ENCODE results near the gene PCYT1A. TPM values are rescaled to one million over a fixed set of nuclear protein-coding genes. Genes with fewer than 3 reads are reported as not detected.
A peak's percentile ranks its signal among the peaks of the same experiment; 100 is the strongest.
"Not testable (repeated sequence)": the region's sequence is repeated elsewhere in the genome, so short reads cannot be mapped to it uniquely, and the experiment has no call there.

Gene PCYT1A
- total RNA-seq, 1 experiment from 2014 or later = 71.0 TPM

DNA sequence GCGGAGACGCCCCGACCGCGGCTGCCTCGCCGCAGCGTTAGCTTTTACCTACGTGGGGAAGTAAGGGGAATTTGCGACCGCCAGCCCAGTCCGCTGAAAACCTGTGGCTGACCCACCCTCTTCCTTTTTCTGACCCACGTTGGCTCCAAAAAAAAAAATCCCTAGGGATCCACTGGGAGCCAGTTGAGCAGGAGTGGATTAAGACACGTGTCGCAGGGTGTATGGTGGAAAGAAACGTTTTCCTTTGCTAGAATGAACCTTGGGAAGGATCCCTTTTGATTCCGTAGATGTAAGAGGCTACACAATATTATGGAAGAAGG, 575 bp upstream of the PCYT1A start:
- DNase-seq (ENCODE audit: low read depth) = no peak

DNA sequence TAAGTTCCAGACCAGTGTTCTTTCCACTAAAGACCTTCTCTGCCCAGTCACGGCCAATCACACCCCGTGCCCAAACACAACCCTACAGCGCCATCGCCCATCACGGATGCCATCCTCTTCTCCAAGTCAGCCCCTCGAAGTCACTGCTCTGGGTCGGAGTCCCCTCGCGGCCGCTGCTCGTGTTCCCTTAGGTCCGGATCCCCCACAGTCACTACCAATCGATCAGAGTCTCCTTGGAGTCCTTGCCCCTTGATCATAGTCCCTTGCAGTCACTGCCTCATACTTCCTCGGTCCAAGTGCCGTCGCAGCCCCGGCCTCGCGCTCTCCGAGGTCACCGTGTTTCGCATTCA, 461 bp downstream of the PCYT1A start:
- peak; percentile 33 for DNase-seq (ENCODE audit: low read depth)

DNA sequence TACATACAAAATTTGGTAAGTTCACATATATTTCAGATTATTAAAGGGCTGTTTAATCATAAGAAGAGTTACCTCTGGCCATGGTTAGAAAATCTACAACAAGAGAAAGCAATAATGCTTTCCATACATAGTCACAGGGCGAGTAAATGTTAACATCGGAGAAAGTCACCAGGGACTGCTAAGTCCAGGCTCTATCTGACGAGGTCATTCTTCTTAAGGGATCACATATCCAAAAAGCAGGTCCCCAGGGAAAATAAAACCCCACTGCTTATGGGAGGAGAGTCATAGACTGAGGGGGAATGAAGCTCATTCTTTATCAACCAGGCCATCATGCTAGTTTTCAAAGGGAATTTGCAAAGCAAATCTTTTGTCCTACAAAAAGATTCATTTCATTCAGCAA, 3.1 kb downstream of the PCYT1A start:
- DNase-seq (ENCODE audit: low read depth) = no peak

DNA sequence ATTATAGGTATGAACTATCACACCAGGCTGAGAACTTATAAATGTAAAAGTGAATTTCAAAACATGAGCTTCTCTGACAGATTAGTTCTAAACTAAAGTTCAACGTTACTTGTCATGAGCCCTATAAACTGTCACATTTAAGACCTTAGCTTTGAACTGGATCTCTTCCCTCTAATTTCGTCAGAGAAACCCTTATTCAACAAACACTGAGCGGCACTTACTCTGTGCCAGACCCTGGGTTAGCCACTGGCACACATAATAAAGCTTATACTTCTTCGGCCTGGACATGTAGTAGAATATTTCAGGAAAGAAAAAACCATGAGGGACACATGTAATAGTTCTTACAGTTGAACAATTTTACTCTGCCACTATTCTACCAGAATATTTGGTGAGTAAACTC, 5.6 kb downstream of the PCYT1A start:
- DNase-seq (ENCODE audit: low read depth) = no peak

DNA sequence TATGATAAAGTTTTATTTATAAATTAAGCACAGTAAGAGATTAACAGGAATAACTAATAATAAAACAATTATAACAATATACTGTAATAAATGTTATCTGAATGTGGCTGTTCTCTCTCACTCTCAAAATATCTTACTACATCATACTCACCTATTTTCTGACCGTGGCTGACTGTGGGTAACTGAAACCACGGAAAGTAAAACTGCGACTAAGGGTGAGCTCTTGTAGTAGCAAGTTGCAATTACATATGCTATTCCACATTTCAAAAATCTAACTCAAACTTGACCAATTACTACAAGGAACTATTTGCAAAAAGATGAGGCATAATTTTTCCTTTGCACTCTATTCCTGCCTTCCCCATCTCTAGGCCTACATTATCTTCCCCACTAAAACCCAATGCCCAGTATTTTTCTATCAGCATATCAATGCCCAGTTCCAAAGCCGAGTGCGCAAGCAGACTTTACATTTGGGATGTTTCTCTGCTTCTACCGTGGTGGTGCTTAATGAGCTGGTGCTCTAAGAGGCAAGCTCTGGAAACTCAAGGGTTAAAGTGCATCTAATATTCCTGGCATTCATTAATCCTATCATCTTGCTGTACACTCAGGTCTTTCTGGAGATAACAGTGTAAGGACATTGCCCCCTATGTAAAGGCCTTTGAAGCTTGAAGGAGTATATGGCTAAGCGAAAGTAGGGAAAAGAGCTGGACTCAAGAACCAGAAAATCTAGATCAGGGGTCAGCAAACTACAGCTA, 6.7 kb downstream of the PCYT1A start:
- no peak for DNase-seq (ENCODE audit: low read depth)

DNA sequence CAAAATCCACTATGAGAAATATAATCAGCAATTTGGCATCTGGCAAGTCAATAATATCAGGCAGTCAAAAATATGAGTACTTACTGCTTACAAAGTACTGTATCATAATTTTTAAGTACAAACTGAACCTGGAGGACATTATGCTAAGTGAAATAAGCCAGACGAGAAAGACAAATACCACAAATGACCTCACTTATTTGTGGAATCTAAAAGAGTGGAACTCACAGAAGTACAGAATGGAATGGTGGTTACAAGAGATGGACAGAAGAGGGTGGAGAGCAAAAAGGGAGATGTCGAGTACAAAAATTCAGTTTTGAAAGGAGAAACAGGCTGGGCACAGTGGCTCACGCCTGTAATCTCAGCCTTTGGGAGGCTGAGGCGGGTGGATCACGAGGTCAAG, 12.4 kb downstream of the PCYT1A start:
- DNase-seq (ENCODE audit: low read depth) = no peak

DNA sequence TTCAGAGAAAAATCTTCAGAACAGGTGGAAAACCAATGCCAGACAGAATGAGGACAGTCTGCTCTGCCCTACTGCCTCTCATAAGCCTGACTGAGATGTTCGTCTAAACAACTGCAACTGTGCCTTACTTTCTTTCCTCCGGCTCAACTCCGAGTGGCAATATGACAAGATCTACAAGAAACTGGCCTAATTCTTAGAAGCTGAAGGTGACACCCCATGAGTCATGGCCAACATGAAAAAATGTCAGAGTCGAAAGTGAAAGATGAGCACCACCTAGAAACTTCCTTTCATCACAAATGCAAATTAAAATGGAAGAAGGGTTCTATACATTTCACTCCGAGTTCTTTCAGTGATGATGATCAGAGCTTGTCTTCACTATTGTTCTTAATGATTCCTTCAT, 12.9 kb downstream of the PCYT1A start:
- DNase-seq (ENCODE audit: low read depth) = peak; percentile 65

DNA sequence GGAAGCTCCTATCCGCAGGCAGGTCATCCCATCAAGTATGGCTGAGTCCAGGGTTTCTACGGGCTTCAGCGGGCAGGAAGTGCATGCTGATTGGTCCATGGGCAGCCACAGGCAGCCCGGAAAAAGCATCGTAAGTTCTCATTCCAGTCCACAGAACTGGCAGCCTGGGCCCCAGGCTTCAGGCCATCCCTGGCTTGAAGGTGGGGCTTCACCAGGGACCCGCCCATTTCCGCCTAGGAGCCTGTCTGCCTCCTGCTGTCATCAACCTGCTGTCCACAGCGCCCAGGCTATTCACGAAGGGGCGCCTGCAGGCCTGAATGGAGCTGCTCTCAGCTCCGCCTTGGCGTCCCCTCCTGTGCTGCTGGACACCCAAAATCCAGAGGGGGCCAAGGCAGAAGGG, 13.9 kb downstream of the PCYT1A start:
- no peak for DNase-seq (ENCODE audit: low read depth)

DNA sequence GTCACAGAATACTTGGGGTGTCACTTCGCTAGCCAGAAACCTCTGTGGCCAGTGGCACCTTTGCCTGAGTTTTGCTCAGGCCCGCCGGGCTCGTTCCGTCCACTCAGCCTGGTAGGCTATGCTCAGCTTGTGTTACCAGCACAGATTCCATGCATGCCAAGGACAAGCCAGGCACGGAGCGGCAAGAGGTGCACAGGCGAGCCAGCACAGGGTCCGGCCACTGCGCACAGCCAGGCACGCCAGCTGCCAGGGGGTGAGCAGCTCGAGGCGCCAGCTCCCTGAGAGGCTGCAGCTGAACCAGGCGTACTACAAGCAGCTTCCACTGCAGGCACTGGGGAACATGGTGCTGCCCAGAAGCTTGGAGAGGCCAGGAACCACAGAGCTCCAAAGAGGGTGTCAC, 14.7 kb downstream of the PCYT1A start:
- no peak for DNase-seq (ENCODE audit: low read depth)

DNA sequence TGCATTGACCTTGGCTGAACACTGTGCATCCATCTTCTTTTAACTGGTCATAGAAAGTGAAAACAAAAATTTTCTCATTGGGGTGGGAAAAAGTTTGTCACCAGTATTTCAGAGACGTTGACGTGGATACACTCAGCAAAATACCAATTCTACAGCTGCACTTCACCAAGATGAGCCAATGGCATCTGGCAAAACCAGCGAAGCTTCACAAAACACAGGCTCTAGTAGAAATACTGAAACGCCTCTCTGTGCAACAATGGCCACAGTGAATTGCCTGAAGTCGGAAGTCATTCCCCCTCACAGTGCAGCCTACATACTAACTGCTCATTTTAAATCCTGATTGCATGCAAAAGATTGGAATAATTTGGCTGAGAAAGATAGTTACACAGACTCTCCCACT, 17.0 kb downstream of the PCYT1A start:
- DNase-seq (ENCODE audit: low read depth) = no peak

DNA sequence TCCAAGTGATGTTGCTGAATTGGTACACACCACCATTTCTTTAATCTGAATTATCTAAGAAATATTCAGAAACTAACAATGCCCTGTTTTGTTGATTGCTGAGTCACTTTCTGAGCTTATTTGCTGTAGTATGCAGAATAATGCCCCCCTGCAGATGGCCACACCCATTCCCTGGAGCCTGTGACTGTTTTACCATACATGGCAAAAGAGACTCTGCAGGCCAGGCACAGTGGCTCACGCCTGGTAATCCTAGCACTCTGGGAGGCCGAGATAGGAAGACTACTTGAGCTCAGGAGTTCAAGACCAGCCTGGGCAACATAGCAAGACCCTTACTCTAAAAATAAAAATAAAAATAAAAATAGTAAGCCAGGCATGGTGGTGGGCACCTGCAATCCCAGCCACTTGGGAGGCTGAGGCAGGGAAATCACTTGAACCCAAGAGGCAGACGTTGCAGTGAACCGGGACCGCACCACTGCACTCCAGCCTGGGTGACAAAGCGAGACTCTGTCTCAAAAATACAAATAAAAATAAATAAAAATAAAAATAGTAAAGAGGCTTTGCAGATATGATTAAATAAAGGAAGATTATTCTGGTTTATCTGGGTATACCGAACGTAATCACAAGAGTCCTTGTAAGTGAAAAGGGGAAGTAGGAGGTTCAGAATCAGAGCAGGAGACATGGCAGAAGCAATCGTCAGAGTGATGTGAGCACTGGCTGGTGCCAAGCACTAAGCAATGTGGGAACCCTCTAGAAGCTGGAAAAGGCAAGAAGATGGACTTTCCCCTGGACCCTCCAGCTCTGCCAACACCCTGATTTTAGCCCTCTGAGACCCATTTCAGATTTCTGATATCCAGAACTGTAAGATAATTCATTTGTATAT, 19.0 kb downstream of the PCYT1A start:
- peak; percentile 85 for DNase-seq (ENCODE audit: low read depth)

DNA sequence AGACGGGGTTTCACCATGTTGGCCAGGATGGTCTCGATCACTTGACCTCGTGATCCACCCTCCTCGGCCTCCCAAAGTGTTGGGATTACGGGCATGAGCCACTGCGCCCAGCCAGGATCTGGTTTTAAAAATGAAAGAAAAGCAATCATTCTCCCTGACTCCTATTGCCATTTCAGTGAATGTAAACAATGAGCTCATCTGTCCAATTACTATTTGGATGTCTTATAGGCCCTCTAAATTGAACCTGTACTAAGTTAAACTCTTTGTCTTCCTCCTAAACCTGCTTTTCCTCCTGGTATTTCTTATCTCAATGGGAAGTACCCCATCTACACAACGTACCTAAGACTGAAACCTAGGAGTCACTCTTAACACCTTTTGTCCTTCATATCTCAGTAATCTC, 23.7 kb downstream of the PCYT1A start:
- DNase-seq (ENCODE audit: low read depth) = no peak

DNA sequence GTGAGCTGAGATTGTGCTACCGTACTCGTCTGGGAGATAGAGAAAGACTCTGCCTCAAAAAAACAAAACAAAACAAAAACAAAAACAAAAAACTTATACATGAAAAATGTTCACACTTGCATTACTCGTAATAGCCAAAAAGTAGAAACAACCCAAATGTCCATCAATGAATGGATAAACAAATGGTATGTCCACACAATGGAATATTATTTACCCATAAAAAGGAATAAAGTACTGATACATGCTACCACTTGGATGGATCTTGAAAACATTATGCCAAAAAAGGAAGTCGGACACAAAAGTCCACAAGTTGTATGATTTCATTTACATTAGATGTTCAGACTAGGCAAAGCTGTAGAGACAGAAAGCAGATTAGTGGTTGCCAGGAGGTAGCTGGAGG, 26.7 kb downstream of the PCYT1A start:
- no peak for DNase-seq (ENCODE audit: low read depth)

DNA sequence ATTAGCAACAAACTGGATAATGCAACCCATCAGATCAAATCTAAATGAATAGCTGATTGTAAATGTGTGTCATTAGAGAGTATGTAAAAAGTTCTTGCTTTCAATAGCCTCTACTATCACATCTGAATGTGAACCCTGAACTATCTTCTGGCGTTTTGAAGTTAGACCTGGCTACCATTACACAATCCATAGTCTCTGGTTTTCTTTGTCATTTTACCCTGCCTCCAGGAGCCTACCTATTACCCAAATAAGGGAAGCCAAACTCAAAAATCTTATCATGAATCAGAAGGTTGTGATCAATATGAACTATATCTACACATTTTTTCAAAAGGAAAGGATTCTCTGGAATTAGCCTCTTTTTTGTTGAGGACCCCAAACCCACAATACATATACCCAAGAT, 31.8 kb downstream of the PCYT1A start:
- DNase-seq (ENCODE audit: low read depth) = no peak

DNA sequence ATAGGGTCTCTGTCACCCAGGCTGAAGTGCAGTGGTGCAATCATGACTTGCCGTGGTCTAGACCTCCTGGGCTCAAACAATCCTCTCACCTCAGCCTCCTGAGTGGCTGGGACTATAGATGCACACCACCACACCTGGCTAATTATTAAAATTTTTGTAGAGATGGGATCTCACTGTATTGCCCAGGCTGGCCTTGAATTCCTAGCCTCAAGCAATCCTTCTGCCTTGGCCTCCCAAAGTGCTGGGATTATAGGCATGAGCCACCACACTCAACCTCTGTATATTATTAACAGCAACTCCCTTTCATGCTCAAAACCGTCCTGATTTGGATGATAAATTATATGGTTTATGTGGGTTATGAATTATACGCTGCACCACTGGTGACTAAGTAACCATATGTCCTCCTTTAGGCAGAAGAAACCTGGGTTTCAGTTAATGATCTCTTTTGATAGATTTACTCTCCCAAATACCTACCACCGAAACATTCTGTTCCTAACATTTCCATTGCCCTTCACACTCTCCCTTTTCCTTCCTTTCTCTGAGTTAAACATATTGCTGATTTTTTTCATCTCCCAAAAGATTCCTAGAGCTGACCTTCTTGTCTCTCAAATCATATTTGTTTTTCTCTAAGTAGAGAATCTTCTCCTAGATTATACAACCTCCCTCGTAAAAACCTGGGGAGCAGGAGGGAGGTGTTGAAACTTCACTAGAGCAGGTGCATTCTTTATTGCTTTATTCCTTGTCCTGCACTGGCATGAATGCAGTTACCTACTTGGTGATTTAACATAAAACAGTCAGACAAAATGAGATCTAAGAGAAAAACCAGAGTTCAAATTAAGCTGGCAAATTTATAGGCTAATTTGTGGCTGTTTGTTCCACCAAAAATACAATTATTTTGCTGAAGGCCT, 32.9 kb downstream of the PCYT1A start:
- no peak for DNase-seq (ENCODE audit: low read depth)

DNA sequence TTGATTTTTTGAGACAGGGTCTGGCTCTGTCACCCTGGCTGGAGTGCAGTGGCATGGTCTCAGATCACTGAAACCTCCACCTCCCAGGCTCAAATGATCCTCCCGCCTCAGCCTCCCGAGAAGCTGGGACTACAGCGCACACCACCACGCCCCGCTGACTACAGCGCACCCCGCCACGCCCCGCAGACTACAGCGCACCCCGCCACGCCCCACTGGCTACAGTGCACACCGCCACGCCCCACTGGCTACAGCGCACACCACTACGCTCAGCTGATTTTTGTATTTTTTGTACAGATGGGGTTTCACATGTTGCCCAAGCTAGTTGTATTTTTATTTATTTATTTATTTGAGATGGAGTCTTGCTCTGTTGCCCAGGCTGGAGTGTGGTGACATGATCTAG, 35.6 kb downstream of the PCYT1A start:
- no peak for DNase-seq (ENCODE audit: low read depth)

DNA sequence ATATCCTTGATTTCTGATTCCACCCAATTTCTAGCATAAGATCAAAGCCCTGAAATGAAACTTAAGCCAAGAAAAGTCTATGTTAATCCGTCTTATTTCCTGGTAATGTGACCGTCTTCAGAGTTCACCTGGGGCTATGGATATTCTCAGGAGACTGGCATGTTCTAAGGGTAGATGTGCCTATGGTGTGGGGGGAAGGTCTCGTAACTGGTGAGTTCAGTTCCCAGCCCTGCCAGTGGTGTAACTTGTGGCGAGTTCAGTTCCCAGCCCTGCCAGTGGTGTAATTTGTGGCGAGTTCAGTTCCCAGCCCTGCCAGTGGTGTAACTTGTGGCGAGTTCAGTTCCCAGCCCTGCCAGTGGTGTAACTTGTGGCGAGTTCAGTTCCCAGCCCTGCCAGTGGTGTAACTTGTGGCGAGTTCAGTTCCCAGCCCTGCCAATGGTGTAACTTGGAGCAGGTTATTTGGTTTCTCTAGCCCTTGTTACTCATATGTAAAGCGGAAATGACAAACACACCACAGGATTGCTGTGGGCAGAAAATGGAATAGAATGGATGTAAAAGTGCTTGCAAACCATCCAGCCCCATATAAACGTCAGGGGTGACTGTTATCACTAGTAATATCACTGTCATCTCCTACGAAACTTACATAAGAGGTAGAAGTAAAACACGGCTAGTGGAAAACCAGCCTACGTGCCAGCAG, 40.8 kb downstream of the PCYT1A start:
- DNase-seq (ENCODE audit: low read depth) = peak; percentile 100

DNA sequence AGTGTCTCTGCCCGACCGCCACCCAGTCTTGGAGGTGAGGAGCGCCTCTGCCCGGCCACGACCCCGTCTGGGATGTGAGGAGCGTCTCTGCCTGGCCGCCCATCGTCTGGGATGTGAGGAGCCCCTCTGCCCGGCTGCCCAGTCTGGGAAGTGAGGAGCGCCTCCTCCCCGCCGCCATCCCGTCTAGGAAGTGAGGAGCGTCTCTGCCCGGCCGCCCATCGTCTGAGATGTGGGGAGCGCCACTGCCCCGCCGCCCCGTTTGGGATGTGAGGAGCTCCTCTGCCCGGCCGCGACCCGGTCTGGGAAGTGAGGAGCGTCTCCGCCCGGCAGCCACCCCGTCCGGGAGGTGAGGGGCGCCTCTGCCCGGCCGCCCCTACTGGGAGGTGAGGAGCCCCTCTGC, 43.4 kb downstream of the PCYT1A start:
- not testable (repeated sequence) for DNase-seq (ENCODE audit: low read depth)

DNA sequence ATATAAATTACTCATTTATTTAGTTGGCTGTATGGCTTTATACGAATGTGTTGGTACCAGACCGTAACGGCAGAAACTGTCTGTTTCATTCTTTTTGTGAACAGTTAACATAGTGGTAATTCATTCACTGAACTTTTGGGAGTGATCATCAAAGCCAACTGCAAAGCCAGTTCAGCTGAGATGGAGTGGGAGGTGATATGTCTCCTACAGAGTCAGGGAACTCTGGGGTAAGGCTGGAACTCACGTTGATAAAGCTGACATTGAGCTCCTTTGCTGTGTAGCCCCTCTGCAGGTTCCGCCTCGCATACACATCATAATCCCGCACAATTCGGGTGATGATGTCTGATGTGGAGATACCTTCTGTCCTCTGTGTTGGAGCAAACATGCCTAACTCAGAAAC, 45.8 kb downstream of the PCYT1A start:
- DNase-seq (ENCODE audit: low read depth) = no peak

DNA sequence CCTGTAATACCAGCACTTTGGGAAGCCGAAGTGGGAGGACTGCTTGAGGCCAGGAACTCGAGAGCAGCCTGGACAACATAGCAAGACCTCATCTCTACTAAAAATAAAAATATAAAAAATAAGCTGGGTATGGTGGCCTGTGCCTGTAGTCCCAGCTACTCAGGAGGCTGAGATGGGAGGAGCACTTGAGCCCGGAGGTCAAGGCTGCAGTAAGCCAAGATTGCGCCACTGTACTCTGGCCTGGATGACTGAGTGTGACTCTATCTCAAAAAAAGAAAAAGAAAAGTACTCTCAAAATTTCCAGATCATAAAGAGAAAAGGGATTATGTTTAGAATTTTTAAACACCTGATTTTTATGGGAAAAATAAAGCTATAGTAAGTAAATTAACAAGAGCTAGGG, 47.1 kb downstream of the PCYT1A start:
- no peak for DNase-seq (ENCODE audit: low read depth)
